IMR-90 (cell line): Measurements from ENCODE around the gene GOLGA3. TPM values are rescaled to one million over a fixed set of nuclear protein-coding genes. Genes with fewer than 3 reads are reported as not detected.

Source experiments
- ATAC-seq: fragments of 200-7000 bp; cut with Tn5 transposase; 2 replicates; pipeline ENCODE4 v1.9.1; 2020; ENCODE audit warnings: low read depth, mild to moderate bottlenecking, moderate library complexity
- BruUV-seq: library from RNA; stranded (reverse); fragments of 400-500 nt; replicated peaks from 2 replicates; lab custom pipeline; 2021; lab: Mats Ljungman, UMichigan
- CTCF ChIA-PET: fragments of 300-600 bp; formaldehyde crosslinking; extraction: SDS; loops from one replicate; lab custom pipeline; 2021; ENCODE audit warnings: antibody characterized with exemption; lab: Yijun Ruan, JAX
- POLR2A ChIA-PET: fragments of 300-600 bp; sonication (Branson Sonifier 250); formaldehyde crosslinking; loops from one replicate; lab custom pipeline; 2022; ENCODE audit warnings: antibody characterized with exemption; ENCODE audit not compliant: unreplicated experiment; lab: Charles Lee
- DNase-seq: peaks from one replicate; pipeline ENCODE4 v3.0.0; 2013
- H2AFZ ChIP-seq: replicated peaks from 2 replicates; pipeline ENCODE3; 2013; ENCODE audit warnings: low read length, mild to moderate bottlenecking; ENCODE audit not compliant: poor library complexity
- H2AK5ac ChIP-seq: 2 replicates; pipeline ENCODE4 v1.6.1; 2013; ENCODE audit warnings: low read depth, low read length, inconsistent platforms
- H2AK9ac ChIP-seq: replicated peaks from 2 replicates; pipeline ENCODE3; 2013; ENCODE audit warnings: mild to moderate bottlenecking, low read depth, low read length, moderate library complexity; ENCODE audit not compliant: poor library complexity
- H2BK120ac ChIP-seq: 2 replicates; pipeline ENCODE4 v1.6.1; 2013; ENCODE audit warnings: low read depth, low read length, inconsistent platforms
- H2BK15ac ChIP-seq: 3 replicates; pipeline ENCODE4 v1.6.1; 2013; ENCODE audit warnings: low read depth, low read length, inconsistent platforms
- H2BK20ac ChIP-seq: 2 replicates; pipeline ENCODE4 v1.6.1; 2013; ENCODE audit warnings: low read depth, mild to moderate bottlenecking, inconsistent platforms, low read length, moderate library complexity
- H2BK5ac ChIP-seq: 2 replicates; pipeline ENCODE4 v1.6.1; 2013; ENCODE audit warnings: mild to moderate bottlenecking, low read depth, low read length, inconsistent platforms; ENCODE audit not compliant: poor library complexity, severe bottlenecking
- H3K14ac ChIP-seq: replicated peaks from 2 replicates; pipeline ENCODE4 v1.6.1; 2013; ENCODE audit warnings: low read depth, low read length, inconsistent platforms
- H3K18ac ChIP-seq: 2 replicates; pipeline ENCODE4 v1.6.1; 2013; ENCODE audit warnings: low read depth, low read length, control low read depth
- H3K23ac ChIP-seq: 2 replicates; pipeline ENCODE4 v1.6.1; 2013; ENCODE audit warnings: low read depth, low read length, inconsistent platforms
- H3K27ac ChIP-seq: 2 replicates; pipeline ENCODE4 v1.5.1; 2013; ENCODE audit warnings: mild to moderate bottlenecking, control low read depth, low read length; ENCODE audit not compliant: insufficient read depth
- H3K27me3 ChIP-seq: 2 replicates; pipeline ENCODE4 v1.6.1; 2013; ENCODE audit warnings: low read length; ENCODE audit not compliant: control insufficient read depth, insufficient read depth
- H3K36me3 ChIP-seq: 2 replicates; pipeline ENCODE4 v1.6.1; 2013; ENCODE audit warnings: low read length, mixed read lengths; ENCODE audit not compliant: control insufficient read depth, insufficient read depth
- H3K4ac ChIP-seq: 2 replicates; pipeline ENCODE4 v1.6.1; 2013; ENCODE audit warnings: low read depth, low read length, inconsistent platforms
- H3K4me1 ChIP-seq: 2 replicates; pipeline ENCODE4 v1.6.1; 2013; ENCODE audit warnings: low read length, mixed read lengths; ENCODE audit not compliant: control insufficient read depth, insufficient read depth
- H3K4me2 ChIP-seq: 2 replicates; pipeline ENCODE4 v1.6.1; 2013; ENCODE audit warnings: low read depth, mild to moderate bottlenecking, control low read depth, low read length, moderate library complexity
- H3K4me3 ChIP-seq: 2 replicates; pipeline ENCODE4 v1.5.1; 2013; ENCODE audit warnings: low read depth, mild to moderate bottlenecking, control low read depth, low read length, moderate library complexity; ENCODE audit not compliant: insufficient read depth
- H3K56ac ChIP-seq: 2 replicates; pipeline ENCODE4 v1.6.1; 2013; ENCODE audit warnings: low read length, inconsistent platforms; ENCODE audit not compliant: insufficient read depth; ENCODE audit errors: extremely low read depth
- H3K79me1 ChIP-seq, 2 experiments: 2 replicates each; pipeline ENCODE4 v1.6.1; 2013; ENCODE audit warnings: low read length in 2 of 2, inconsistent platforms in 1 of 2, low read depth in 1 of 2
- H3K9ac ChIP-seq: 2 replicates; pipeline ENCODE4 v1.6.1; 2013; ENCODE audit warnings: low read depth, low read length, control low read depth
- H3K9me1 ChIP-seq: 2 replicates; pipeline ENCODE4 v1.6.1; 2013; ENCODE audit warnings: low read length, inconsistent platforms; ENCODE audit not compliant: insufficient read depth
- H3K9me3 ChIP-seq: 2 replicates; pipeline ENCODE4 v1.6.1; 2013; ENCODE audit warnings: low read length; ENCODE audit not compliant: control insufficient read depth, insufficient read depth
- H4K20me1 ChIP-seq: 2 replicates; pipeline ENCODE4 v1.6.1; 2013; ENCODE audit warnings: low read length, inconsistent platforms; ENCODE audit not compliant: insufficient read depth
- H4K5ac ChIP-seq: 2 replicates; pipeline ENCODE4 v1.6.1; 2013; ENCODE audit warnings: mild to moderate bottlenecking, low read depth, low read length, control low read depth
- H4K8ac ChIP-seq, 2 experiments: 2 replicates each; pipeline ENCODE4 v1.6.1; 2013; ENCODE audit warnings: low read depth in 2 of 2, low read length in 2 of 2, control low read depth in 1 of 2, inconsistent platforms in 1 of 2
- H4K91ac ChIP-seq: 2 replicates; pipeline ENCODE4 v1.6.1; 2013; ENCODE audit warnings: low read depth, low read length, inconsistent platforms; ENCODE audit not compliant: insufficient read depth
- BHLHE40 ChIP-seq: fragments of 150-350 bp; IDR thresholded peaks from 2 replicates; pipeline ENCODE4 v1.6.1; 2016; ENCODE audit warnings: mild to moderate bottlenecking, low read depth, low read length
- MXI1 ChIP-seq: IDR thresholded peaks from 2 replicates; pipeline ENCODE4 v1.6.1; 2012; ENCODE audit warnings: low read depth, mild to moderate bottlenecking, low read length, moderate library complexity, borderline replicate concordance
- WGBS, 2 experiments: methylation state at CpG; one replicate each; pipeline versions ENCODE4 v1.1.5 to v1.1.7; 2013; ENCODE audit warnings: missing lambda C conversion rate in 2 of 2; ENCODE audit not compliant: insufficient read length in 1 of 2; ENCODE audit errors: extremely low coverage in 2 of 2; 5-methylcytosine and 5-hydroxymethylcytosine counted together
- dilution Hi-C: fragments of 300-500 bp; cut with HindIII; formaldehyde crosslinking; loops from one replicate; pipeline ENCODE4 v1.14.3; 2018; ENCODE audit warnings: low sequenced_read_pairs; ENCODE audit not compliant: unreplicated experiment
- in situ Hi-C: fragments of 300-500 bp; cut with MboI; formaldehyde crosslinking; loops from 3 replicates; pipeline ENCODE4 v1.14.3; 2019; ENCODE audit warnings: low sequenced_read_pairs, inconsistent platforms, mixed read lengths
- intact Hi-C: fragments of 100-400 bp; cut with micrococcal nuclease; formaldehyde crosslinking; loops from 2 replicates; pipeline ENCODE4 v1.10.0; 2022
- polyA plus RNA-seq, 3 experiments: library from polyadenylated mRNA; depleted of rRNA; stranded (reverse); fragments of >200 nt; gene quantifications; 2 replicates each; pipeline ENCODE4 v1.2.3, GENCODE V29; 2012; ENCODE audit warnings: low replicate concordance in 1 of 3
- total RNA-seq: library from RNA; depleted of rRNA; stranded (reverse); fragments of >200 nt; gene quantifications from 2 replicates; pipeline ENCODE4 v1.2.3, GENCODE V29; 2012
- TF ChIP-seq, protein P1 (sequence below): fragments of 150-350 bp; IDR thresholded peaks from 2 replicates; pipeline ENCODE4 v1.6.1; 2016; ENCODE audit warnings: low read depth, mild to moderate bottlenecking, low read length, moderate library complexity, borderline replicate concordance

The GOLGA3 gene
- total and polyA plus RNA-seq, 2 of the 4 experiments (the other 2 are of a cell fraction): 39.6 to 99.8 TPM

DNA sequence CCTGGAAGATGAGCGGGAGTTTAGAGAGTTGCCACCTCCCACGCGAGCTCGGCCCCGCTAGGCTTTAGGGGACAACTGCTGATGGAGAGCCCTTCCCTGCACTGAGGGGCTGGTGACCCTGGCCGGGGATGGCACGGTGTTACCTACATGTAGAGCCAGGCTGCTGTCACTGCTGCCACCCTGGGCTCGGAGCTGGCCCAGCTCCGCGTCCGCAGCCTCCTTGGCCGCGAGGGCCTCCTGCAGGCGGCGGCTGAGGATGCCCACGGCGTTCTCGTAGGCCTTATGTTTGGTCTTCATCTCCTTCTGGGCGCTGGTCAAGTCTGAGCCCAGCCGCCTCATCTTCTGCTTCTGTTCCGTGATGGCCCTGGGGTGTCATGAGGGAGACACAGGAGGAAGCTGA, 42.5 kb downstream of the GOLGA3 start:
- intact Hi-C loops (no loop called here), dilution Hi-C loops (no loop called here), in situ Hi-C loops (no loop called here)
- WGBS, 2 experiments: 96% methylated on average over 11 of the region's 21 CpGs; no CpG with 5 or more reads in 1 of the 2 experiments
- no peak overlapping the region for H2BK15ac ChIP-seq
- no TSS peak for BruUV-seq
- H3K27me3 ChIP-seq: no peaks in the 10 kb centered on the region
- peaks cover 5 to 44% of the 10 kb centered on the region in 2 experiments; a peak in 3 of 4 replicates for H3K79me1 ChIP-seq
- H3K23ac ChIP-seq: no peak overlapping the region
- no peak overlapping the region for H3K4ac ChIP-seq
- no peak overlapping the region for H2BK5ac ChIP-seq
- no peak overlapping the region for H2BK120ac ChIP-seq
- H2AK5ac ChIP-seq: no peak overlapping the region
- no peak overlapping the region for H2BK20ac ChIP-seq
- TF ChIP-seq BHLHE40: no peak
- TF ChIP-seq, protein P1, sequence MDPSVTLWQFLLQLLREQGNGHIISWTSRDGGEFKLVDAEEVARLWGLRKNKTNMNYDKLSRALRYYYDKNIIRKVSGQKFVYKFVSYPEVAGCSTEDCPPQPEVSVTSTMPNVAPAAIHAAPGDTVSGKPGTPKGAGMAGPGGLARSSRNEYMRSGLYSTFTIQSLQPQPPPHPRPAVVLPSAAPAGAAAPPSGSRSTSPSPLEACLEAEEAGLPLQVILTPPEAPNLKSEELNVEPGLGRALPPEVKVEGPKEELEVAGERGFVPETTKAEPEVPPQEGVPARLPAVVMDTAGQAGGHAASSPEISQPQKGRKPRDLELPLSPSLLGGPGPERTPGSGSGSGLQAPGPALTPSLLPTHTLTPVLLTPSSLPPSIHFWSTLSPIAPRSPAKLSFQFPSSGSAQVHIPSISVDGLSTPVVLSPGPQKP: no peak
- no peak for TF ChIP-seq MXI1
- POLR2A ChIA-PET: no interaction called here
- no peak overlapping the region for H3K18ac ChIP-seq
- peaks cover 80% of the 10 kb centered on the region for H3K36me3 ChIP-seq
- H3K9me1 ChIP-seq: peaks cover 5% of the 10 kb centered on the region
- no peak overlapping the region for H2AK9ac ChIP-seq
- H4K20me1 ChIP-seq: peaks cover 51% of the 10 kb centered on the region
- H4K91ac ChIP-seq: no peak overlapping the region
- H3K27ac ChIP-seq: no peak overlapping the region
- ATAC-seq: no peak
- H3K4me1 ChIP-seq: no peaks in the 10 kb centered on the region
- CTCF ChIA-PET: no interaction called here
- no peak overlapping the region for H3K14ac ChIP-seq
- no peak overlapping the region for H3K56ac ChIP-seq
- no peak for DNase-seq
- H4K5ac ChIP-seq: no peak overlapping the region
- H3K9me3 ChIP-seq: no peaks in the 10 kb centered on the region
- H3K4me2 ChIP-seq: no peak overlapping the region
- H3K9ac ChIP-seq: no peak overlapping the region
- no peak overlapping the region for H3K4me3 ChIP-seq
- no peak overlapping the region for H4K8ac ChIP-seq
- no peak overlapping the region for H2AFZ ChIP-seq
